ENCODE results near the gene MC1R. TPM values are rescaled to one million over a fixed set of nuclear protein-coding genes. Genes with fewer than 3 reads are reported as not detected.

The MC1R gene
- total RNA-seq, 6 experiments from 2014 or later: 0.31 to 1.6 (median 0.77) TPM

- ATAC-seq: no peak
- no peak for DNase-seq
- no peaks in the 10 kb centered on the region for H3K36me3 ChIP-seq
- intact Hi-C loops (cut with DNase I): no loop called here
- WGBS (ENCODE audit: insufficient coverage, low coverage, low lambda C conversion rate, missing lambda C conversion rate): 100% methylated on average over 1 of the region's 12 CpGs
- no peaks in the 10 kb centered on the region for H3K27me3 ChIP-seq
- no peak for TF ChIP-seq CTCF (IDR thresholded peaks at IDR 0.05)
- TF ChIP-seq POLR2A (IDR thresholded peaks at IDR 0.05): no peak
- peak overlapping the region in 1 of 3 donors; percentile 66 for H3K4me3 ChIP-seq
- H3K27ac ChIP-seq: no peak overlapping the region
- H3K9me3 ChIP-seq: no peaks in the 10 kb centered on the region
- H3K4me1 ChIP-seq: peaks cover 0 to 13% (median 4%) of the 10 kb centered on the region in 4 donors
These were observed 31.1 kb downstream of the MC1R start for GRCh38 chr16:89949756-89950155.

- Histone ChIP-seq H3K27me3 (no peaks in the 10 kb centered on the region), H3K36me3 (no peaks in the 10 kb centered on the region), H3K4me3 (no peak overlapping the region), H3K4me1 (peaks cover 0 to 13% (median 4%) of the 10 kb centered on the region in 4 donors), H3K27ac (no peak overlapping the region), H3K9me3 (no peaks in the 10 kb centered on the region)
- TF ChIP-seq CTCF (IDR thresholded peaks at IDR 0.05): no peak
- TF ChIP-seq POLR2A (IDR thresholded peaks at IDR 0.05): no peak
- WGBS (ENCODE audit: insufficient coverage, low coverage, low lambda C conversion rate, missing lambda C conversion rate): 87% methylated on average over 4 of the region's 5 CpGs
- ATAC-seq (no peak), DNase-seq (no peak)
- intact Hi-C loops (cut with DNase I): no loop called here
These were observed 32.8 kb downstream of the MC1R start for GRCh38 chr16:89951509-89951908.

GRCh38 chr16:89952049-89952448 is 33.4 kb downstream of the MC1R start:
- ATAC-seq (no peak), DNase-seq (no peak)
- WGBS (ENCODE audit: insufficient coverage, low coverage, low lambda C conversion rate, missing lambda C conversion rate): 97% methylated on average over 12 of the region's 12 CpGs
- Histone ChIP-seq H3K4me1 (peaks cover 0 to 13% (median 4%) of the 10 kb centered on the region in 4 donors), H3K4me3 (no peak overlapping the region), H3K27me3 (no peaks in the 10 kb centered on the region), H3K27ac (no peak overlapping the region), H3K9me3 (no peaks in the 10 kb centered on the region), H3K36me3 (no peaks in the 10 kb centered on the region)
- intact Hi-C loops (cut with DNase I): no loop called here
- TF ChIP-seq POLR2A (IDR thresholded peaks at IDR 0.05) (no peak), CTCF (IDR thresholded peaks at IDR 0.05) (no peak)

- H3K4me3 ChIP-seq: no peak overlapping the region
- 100% methylated on average over 3 of the region's 6 CpGs for WGBS (ENCODE audit: insufficient coverage, low coverage, low lambda C conversion rate, missing lambda C conversion rate)
- H3K4me1 ChIP-seq: peaks cover 0 to 13% (median 4%) of the 10 kb centered on the region in 4 donors
- no peaks in the 10 kb centered on the region for H3K9me3 ChIP-seq
- ATAC-seq (no peak), DNase-seq (no peak)
- intact Hi-C loops (cut with DNase I): no loop called here
- TF ChIP-seq POLR2A (IDR thresholded peaks at IDR 0.05) (no peak), CTCF (IDR thresholded peaks at IDR 0.05) (no peak)
- H3K36me3 ChIP-seq: peaks cover 0 to 5% (median 0%) of the 10 kb centered on the region in 4 donors
- H3K27ac ChIP-seq: no peak overlapping the region
- no peaks in the 10 kb centered on the region for H3K27me3 ChIP-seq
These were observed 33.9 kb downstream of the MC1R start for GRCh38 chr16:89952551-89952950.

Data from right lobe of liver (tissue), 6 donors.